Measurements from ENCODE around the gene CHCHD3. TPM values are rescaled to one million over a fixed set of nuclear protein-coding genes. Genes with fewer than 3 reads are reported as not detected.

CHCHD3 gene
- total RNA-seq, 1 experiment from 2014 or later: 100 TPM

DNA sequence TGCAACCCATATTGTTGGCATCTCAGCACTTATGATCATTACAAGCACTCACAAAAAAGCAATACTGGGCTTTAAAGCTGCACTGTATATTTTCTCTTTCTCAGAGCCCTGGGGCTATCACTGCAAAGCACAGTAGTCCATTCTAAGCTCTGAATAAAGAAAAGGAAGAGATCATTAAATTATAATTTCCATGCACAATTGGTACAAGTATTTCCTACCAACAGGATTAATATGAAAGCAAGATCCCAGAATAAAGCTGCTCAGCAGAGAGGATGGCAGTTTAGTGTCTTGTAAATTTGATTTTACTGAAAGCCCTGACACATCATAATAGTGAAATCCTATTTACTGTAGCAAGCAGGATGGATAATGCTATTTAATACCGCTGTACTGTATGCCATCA is 205.3 kb downstream of the CHCHD3 start:
- CTCF ChIA-PET: no interaction called here
- DNase-seq: no peak
- Histone ChIP-seq H2AFZ (no peak overlapping the region), H3K4me2 (no peak overlapping the region), H3K36me3 (ENCODE audit: low read depth) (peaks cover 7% of the 10 kb centered on the region; the same call in 1 of the 2 replicates), H3K9me2 (ENCODE audit: insufficient read depth) (no peaks in the 10 kb centered on the region), H4K20me1 (ENCODE audit: insufficient read depth) (peaks cover 4% of the 10 kb centered on the region; the same call in 1 of the 2 replicates), H3K4me3 (no peak overlapping the region), H3F3A (ENCODE audit: insufficient read depth, low read depth) (no peaks in the 10 kb centered on the region), H3K4me1 (replicated peaks; ENCODE audit: insufficient read depth) (no peaks in the 10 kb centered on the region), H3K27ac (no peak overlapping the region), H3K27me3 (ENCODE audit: insufficient read depth, low read depth) (no peaks in the 10 kb centered on the region), H3K79me2 (ENCODE audit: low read depth) (0 out of 2 replicates have a peak, but pooled peaks cover 4% of the 10 kb centered on the region), H3K9me3 (ENCODE audit: insufficient read depth, low read depth) (no peaks in the 10 kb centered on the region)
- TF ChIP-seq, protein P1, sequence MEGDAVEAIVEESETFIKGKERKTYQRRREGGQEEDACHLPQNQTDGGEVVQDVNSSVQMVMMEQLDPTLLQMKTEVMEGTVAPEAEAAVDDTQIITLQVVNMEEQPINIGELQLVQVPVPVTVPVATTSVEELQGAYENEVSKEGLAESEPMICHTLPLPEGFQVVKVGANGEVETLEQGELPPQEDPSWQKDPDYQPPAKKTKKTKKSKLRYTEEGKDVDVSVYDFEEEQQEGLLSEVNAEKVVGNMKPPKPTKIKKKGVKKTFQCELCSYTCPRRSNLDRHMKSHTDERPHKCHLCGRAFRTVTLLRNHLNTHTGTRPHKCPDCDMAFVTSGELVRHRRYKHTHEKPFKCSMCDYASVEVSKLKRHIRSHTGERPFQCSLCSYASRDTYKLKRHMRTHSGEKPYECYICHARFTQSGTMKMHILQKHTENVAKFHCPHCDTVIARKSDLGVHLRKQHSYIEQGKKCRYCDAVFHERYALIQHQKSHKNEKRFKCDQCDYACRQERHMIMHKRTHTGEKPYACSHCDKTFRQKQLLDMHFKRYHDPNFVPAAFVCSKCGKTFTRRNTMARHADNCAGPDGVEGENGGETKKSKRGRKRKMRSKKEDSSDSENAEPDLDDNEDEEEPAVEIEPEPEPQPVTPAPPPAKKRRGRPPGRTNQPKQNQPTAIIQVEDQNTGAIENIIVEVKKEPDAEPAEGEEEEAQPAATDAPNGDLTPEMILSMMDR (conservative IDR thresholded peaks at IDR 0.05): no peak
- TF ChIP-seq EZH2 (IDR thresholded peaks at IDR 0.05; ENCODE audit: low read depth): no peak
- no TSS peak for BruUV-seq (replicated peaks)
- intact Hi-C loops (cut with micrococcal nuclease; ENCODE audit: unreplicated experiment): no loop called here
- POLR2A ChIA-PET (ENCODE audit: unreplicated experiment): no interaction called here

GRCh38 chr7:132872034-132872433 is 209.9 kb downstream of the CHCHD3 start:
- Histone ChIP-seq H3K36me3 (ENCODE audit: low read depth) (no peaks in the 10 kb centered on the region), H3K27ac (no peak overlapping the region), H3K4me1 (replicated peaks; ENCODE audit: insufficient read depth) (no peaks in the 10 kb centered on the region), H3K4me2 (no peak overlapping the region), H2AFZ (no peak overlapping the region), H4K20me1 (ENCODE audit: insufficient read depth) (peaks cover 11% of the 10 kb centered on the region; the same call in 1 of the 2 replicates), H3K9me3 (ENCODE audit: insufficient read depth, low read depth) (no peaks in the 10 kb centered on the region), H3K79me2 (ENCODE audit: low read depth) (no peaks in the 10 kb centered on the region), H3K9me2 (ENCODE audit: insufficient read depth) (no peaks in the 10 kb centered on the region), H3F3A (ENCODE audit: insufficient read depth, low read depth) (no peaks in the 10 kb centered on the region), H3K4me3 (no peak overlapping the region), H3K27me3 (ENCODE audit: insufficient read depth, low read depth) (no peaks in the 10 kb centered on the region)
- CTCF ChIA-PET: no interaction called here
- no peak for DNase-seq
- TF ChIP-seq EZH2 (IDR thresholded peaks at IDR 0.05; ENCODE audit: low read depth): no peak
- TF ChIP-seq, protein P1 (conservative IDR thresholded peaks at IDR 0.05): no peak
- intact Hi-C loops (cut with micrococcal nuclease; ENCODE audit: unreplicated experiment): no loop called here
- POLR2A ChIA-PET (ENCODE audit: unreplicated experiment): no interaction called here
- BruUV-seq (replicated peaks): no TSS peak

DNA sequence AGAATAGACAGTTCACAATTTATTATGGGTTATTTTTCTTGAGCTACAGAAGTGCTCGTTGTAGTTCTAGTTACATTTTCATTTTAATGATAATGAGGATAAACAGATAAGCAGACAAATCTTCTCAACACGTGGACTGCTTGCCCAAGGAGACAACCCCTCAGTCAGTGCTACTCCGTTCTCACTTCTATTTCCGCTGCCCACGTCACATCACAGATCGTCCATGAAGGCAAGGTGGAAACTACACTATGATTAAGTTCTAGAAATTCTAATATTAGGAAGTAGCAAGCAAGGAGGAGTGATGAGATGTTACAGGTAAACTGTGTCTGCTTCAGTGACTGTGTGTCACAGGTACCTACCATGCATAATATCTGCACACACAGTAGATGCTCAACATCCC is 210.5 kb downstream of the CHCHD3 start:
- no TSS peak for BruUV-seq (replicated peaks)
- H4K20me1 ChIP-seq (ENCODE audit: insufficient read depth): peaks cover 11% of the 10 kb centered on the region; the same call in 1 of the 2 replicates
- ChIA-PET POLR2A (ENCODE audit: unreplicated experiment) (no interaction called here), CTCF (no interaction called here)
- no peak overlapping the region for H3K4me2 ChIP-seq
- no peaks in the 10 kb centered on the region for H3F3A ChIP-seq (ENCODE audit: insufficient read depth, low read depth)
- H2AFZ ChIP-seq: no peak overlapping the region
- H3K36me3 ChIP-seq (ENCODE audit: low read depth): no peaks in the 10 kb centered on the region
- DNase-seq: no peak
- no peaks in the 10 kb centered on the region for H3K79me2 ChIP-seq (ENCODE audit: low read depth)
- intact Hi-C loops (cut with micrococcal nuclease; ENCODE audit: unreplicated experiment): no loop called here
- TF ChIP-seq EZH2 (IDR thresholded peaks at IDR 0.05; ENCODE audit: low read depth): no peak
- TF ChIP-seq, protein P1 (conservative IDR thresholded peaks at IDR 0.05): no peak
- no peaks in the 10 kb centered on the region for H3K9me3 ChIP-seq (ENCODE audit: insufficient read depth, low read depth)
- no peaks in the 10 kb centered on the region for H3K27me3 ChIP-seq (ENCODE audit: insufficient read depth, low read depth)
- no peaks in the 10 kb centered on the region for H3K4me1 ChIP-seq (replicated peaks; ENCODE audit: insufficient read depth)
- H3K4me3 ChIP-seq: no peak overlapping the region
- H3K9me2 ChIP-seq (ENCODE audit: insufficient read depth): no peaks in the 10 kb centered on the region
- H3K27ac ChIP-seq: no peak overlapping the region

Measured in PC-9 (cell line).